Measurements from ENCODE around the gene ISG15. TPM values are rescaled to one million over a fixed set of nuclear protein-coding genes. Genes with fewer than 3 reads are reported as not detected.

The ISG15 gene
- total and polyA plus RNA-seq, 2 of the 13 experiments (the other 11 are each of a cell fraction or from before 2014, with no cell fraction given): 42.1 to 54.9 TPM

DNA sequence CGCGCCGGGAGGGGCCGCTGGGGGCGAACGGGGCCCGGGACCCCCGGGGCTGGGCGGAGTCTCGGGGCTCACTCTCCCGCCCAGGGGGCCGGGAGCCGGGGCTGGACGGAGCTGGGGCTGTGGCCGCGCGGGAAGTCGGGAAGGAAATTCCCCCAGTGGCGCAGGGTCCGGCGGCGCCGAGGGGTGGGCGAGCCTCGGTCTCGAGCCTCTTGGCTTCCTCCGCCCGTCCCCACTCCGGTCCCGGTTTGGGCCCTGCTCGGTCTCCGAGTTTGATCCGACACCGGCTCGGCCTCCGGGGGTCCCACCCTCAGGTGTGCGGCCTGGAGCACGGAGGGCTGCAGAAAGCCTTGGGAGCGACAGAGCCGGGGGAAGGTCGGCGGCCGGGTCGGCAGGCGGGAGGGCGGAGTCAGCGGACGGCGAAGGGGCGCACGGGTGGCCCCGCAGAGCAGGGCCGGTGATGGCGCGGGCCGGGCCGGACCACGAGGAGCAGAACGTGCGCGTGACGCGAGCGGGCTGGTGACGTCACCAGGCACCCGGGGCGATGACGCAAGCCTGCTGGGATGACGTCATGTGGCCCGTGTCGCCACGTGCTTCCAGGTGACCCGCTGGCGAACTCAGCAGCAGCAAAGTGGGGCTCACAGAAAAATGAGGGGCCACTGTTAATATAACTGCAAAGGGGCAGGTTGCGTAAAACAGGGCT is 12.8 kb upstream of the ISG15 start (continued):
- TF ChIP-seq, protein P1, sequence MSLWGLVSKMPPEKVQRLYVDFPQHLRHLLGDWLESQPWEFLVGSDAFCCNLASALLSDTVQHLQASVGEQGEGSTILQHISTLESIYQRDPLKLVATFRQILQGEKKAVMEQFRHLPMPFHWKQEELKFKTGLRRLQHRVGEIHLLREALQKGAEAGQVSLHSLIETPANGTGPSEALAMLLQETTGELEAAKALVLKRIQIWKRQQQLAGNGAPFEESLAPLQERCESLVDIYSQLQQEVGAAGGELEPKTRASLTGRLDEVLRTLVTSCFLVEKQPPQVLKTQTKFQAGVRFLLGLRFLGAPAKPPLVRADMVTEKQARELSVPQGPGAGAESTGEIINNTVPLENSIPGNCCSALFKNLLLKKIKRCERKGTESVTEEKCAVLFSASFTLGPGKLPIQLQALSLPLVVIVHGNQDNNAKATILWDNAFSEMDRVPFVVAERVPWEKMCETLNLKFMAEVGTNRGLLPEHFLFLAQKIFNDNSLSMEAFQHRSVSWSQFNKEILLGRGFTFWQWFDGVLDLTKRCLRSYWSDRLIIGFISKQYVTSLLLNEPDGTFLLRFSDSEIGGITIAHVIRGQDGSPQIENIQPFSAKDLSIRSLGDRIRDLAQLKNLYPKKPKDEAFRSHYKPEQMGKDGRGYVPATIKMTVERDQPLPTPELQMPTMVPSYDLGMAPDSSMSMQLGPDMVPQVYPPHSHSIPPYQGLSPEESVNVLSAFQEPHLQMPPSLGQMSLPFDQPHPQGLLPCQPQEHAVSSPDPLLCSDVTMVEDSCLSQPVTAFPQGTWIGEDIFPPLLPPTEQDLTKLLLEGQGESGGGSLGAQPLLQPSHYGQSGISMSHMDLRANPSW (CRISPR knock-in tag; IDR thresholded peaks at IDR 0.05; ENCODE audit: borderline replicate concordance): no peak; the same call in 1 of the 2 replicates
- TF ChIP-seq, protein P2, sequence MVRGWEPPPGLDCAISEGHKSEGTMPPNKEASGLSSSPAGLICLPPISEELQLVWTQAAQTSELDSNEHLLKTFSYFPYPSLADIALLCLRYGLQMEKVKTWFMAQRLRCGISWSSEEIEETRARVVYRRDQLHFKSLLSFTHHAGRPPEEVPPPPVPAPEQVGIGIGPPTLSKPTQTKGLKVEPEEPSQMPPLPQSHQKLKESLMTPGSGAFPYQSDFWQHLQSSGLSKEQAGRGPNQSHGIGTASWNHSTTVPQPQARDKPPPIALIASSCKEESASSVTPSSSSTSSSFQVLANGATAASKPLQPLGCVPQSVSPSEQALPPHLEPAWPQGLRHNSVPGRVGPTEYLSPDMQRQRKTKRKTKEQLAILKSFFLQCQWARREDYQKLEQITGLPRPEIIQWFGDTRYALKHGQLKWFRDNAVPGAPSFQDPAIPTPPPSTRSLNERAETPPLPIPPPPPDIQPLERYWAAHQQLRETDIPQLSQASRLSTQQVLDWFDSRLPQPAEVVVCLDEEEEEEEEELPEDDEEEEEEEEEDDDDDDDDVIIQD (CRISPR knock-in tag; IDR thresholded peaks at IDR 0.05; ENCODE audit: low read depth): no peak
- no peak for TF ChIP-seq SETDB1 (CRISPR knock-in tag; IDR thresholded peaks at IDR 0.05; ENCODE audit: borderline replicate concordance)
- no peak for TF ChIP-seq HNRNPH1 (optimal IDR thresholded peaks at IDR 0.05; ENCODE audit: low read depth, low read length)
- TF ChIP-seq SMAD1 (CRISPR knock-in tag; IDR thresholded peaks at IDR 0.05; ENCODE audit: borderline replicate concordance, low read depth): peak; percentile 78; the same call in 1 of the 2 replicates
- TF ChIP-seq, protein P3, sequence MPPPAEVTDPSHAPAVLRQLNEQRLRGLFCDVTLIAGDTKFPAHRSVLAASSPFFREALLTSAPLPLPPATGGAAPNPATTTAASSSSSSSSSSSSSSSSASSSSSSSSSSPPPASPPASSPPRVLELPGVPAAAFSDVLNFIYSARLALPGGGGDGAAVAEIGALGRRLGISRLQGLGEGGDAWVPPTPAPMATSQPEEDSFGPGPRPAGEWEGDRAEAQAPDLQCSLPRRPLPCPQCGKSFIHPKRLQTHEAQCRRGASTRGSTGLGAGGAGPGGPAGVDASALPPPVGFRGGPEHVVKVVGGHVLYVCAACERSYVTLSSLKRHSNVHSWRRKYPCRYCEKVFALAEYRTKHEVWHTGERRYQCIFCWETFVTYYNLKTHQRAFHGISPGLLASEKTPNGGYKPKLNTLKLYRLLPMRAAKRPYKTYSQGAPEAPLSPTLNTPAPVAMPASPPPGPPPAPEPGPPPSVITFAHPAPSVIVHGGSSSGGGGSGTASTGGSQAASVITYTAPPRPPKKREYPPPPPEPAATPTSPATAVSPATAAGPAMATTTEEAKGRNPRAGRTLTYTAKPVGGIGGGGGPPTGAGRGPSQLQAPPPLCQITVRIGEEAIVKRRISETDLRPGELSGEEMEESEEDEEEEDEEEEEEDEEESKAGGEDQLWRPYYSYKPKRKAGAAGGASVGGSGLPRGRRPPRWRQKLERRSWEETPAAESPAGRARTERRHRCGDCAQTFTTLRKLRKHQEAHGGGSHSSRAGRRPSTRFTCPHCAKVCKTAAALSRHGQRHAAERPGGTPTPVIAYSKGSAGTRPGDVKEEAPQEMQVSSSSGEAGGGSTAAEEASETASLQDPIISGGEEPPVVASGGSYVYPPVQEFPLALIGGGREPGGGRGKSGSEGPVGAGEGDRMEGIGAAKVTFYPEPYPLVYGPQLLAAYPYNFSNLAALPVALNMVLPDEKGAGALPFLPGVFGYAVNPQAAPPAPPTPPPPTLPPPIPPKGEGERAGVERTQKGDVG (CRISPR knock-in tag; IDR thresholded peaks at IDR 0.05; ENCODE audit: borderline replicate concordance): no peak
- TF ChIP-seq ZNF761 (CRISPR knock-in tag; conservative IDR thresholded peaks at IDR 0.05): peak; percentile 75; the same call in 1 of the 2 replicates
- no peak for TF ChIP-seq ZNF224 (CRISPR knock-in tag; IDR thresholded peaks at IDR 0.05)
- TF ChIP-seq, protein P4, sequence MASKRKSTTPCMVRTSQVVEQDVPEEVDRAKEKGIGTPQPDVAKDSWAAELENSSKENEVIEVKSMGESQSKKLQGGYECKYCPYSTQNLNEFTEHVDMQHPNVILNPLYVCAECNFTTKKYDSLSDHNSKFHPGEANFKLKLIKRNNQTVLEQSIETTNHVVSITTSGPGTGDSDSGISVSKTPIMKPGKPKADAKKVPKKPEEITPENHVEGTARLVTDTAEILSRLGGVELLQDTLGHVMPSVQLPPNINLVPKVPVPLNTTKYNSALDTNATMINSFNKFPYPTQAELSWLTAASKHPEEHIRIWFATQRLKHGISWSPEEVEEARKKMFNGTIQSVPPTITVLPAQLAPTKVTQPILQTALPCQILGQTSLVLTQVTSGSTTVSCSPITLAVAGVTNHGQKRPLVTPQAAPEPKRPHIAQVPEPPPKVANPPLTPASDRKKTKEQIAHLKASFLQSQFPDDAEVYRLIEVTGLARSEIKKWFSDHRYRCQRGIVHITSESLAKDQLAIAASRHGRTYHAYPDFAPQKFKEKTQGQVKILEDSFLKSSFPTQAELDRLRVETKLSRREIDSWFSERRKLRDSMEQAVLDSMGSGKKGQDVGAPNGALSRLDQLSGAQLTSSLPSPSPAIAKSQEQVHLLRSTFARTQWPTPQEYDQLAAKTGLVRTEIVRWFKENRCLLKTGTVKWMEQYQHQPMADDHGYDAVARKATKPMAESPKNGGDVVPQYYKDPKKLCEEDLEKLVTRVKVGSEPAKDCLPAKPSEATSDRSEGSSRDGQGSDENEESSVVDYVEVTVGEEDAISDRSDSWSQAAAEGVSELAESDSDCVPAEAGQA (IDR thresholded peaks at IDR 0.05; ENCODE audit: low read depth): peak; percentile 100
- TF ChIP-seq, protein P4 (CRISPR knock-in tag; IDR thresholded peaks at IDR 0.05; ENCODE audit: borderline replicate concordance): no peak; the same call in 1 of the 2 replicates
- TF ChIP-seq ZEB1 (IDR thresholded peaks at IDR 0.05; ENCODE audit: insufficient replicate concordance, low read depth): no peak
- TF ChIP-seq, protein P5, sequence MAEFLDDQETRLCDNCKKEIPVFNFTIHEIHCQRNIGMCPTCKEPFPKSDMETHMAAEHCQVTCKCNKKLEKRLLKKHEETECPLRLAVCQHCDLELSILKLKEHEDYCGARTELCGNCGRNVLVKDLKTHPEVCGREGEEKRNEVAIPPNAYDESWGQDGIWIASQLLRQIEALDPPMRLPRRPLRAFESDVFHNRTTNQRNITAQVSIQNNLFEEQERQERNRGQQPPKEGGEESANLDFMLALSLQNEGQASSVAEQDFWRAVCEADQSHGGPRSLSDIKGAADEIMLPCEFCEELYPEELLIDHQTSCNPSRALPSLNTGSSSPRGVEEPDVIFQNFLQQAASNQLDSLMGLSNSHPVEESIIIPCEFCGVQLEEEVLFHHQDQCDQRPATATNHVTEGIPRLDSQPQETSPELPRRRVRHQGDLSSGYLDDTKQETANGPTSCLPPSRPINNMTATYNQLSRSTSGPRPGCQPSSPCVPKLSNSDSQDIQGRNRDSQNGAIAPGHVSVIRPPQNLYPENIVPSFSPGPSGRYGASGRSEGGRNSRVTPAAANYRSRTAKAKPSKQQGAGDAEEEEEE (CRISPR knock-in tag; IDR thresholded peaks at IDR 0.05; ENCODE audit: borderline replicate concordance): no peak

All from HepG2 (cell line).